HG02571 (cell line): ENCODE results near the gene CCL19.

Experiments
- ATAC-seq: cut with Tn5 transposase; IDR thresholded peaks from one replicate; pipeline ENCODE4 v1.9.1; 2021; ENCODE audit warnings: mild to moderate bottlenecking, moderate library complexity; ENCODE audit not compliant: unreplicated experiment

CCL19 gene

DNA sequence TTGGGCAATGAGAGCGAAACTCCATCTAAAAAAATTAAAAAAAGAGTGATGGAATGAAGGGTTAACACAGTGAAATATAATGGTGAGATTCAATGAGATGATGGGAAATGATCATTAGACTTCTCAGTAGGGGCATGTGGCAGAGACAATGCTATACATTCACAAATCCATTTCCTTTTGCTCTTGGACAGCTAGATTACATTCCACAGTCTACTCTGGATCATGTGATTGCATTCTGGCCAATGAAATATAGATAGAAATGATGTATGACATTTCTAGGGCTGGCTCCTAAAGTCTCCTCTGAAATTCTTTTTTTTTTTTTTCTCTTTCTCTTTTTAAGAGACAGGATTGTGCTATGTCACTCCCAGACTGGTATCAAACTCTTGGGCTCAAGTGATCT, 48.4 kb downstream of the CCL19 start:
- no peak for ATAC-seq
